Measurements from ENCODE around the gene FAM149A. TPM values are rescaled to one million over a fixed set of nuclear protein-coding genes. Genes with fewer than 3 reads are reported as not detected.

FAM149A gene
- total RNA-seq, 1 donor from 2014 or later: 0.25 TPM

- intact Hi-C loops (cut with micrococcal nuclease): no loop called here
These were observed 47.0 kb downstream of the FAM149A start for GRCh38 chr4:186151499-186151898.

GRCh38 chr4:186158021-186158813 is 53.7 kb downstream of the FAM149A start:
- intact Hi-C loops (cut with micrococcal nuclease): no loop called here

DNA sequence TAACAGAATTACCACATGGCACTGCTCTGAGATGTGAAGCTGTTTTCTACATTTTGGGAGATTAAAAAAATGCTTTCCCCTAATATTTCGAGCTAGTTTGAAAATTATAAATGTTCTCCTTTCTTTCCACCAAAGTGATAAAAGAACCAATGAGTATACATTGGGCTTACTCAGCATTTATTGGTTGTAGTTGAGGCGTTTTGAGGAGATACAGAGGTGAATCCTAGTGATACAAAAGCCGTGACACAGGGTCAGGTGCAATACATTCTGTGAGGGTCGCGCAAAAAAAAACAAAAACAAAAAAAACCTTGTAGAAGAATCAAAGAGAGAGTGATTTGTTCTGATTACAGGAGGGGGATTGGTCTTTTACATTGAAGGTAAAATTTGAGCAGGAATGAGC is 54.5 kb downstream of the FAM149A start:
- intact Hi-C loops (cut with micrococcal nuclease): no loop called here

GRCh38 chr4:186159613-186160012 is 55.1 kb downstream of the FAM149A start:
- intact Hi-C loops (cut with micrococcal nuclease): no loop called here

GRCh38 chr4:186161138-186161537 is 56.6 kb downstream of the FAM149A start:
- intact Hi-C loops (cut with micrococcal nuclease): loop anchor here (1.0 kb wide), 1 partner anchor 30 kb away; the partner anchor contains the start of gene CYP4V2

DNA sequence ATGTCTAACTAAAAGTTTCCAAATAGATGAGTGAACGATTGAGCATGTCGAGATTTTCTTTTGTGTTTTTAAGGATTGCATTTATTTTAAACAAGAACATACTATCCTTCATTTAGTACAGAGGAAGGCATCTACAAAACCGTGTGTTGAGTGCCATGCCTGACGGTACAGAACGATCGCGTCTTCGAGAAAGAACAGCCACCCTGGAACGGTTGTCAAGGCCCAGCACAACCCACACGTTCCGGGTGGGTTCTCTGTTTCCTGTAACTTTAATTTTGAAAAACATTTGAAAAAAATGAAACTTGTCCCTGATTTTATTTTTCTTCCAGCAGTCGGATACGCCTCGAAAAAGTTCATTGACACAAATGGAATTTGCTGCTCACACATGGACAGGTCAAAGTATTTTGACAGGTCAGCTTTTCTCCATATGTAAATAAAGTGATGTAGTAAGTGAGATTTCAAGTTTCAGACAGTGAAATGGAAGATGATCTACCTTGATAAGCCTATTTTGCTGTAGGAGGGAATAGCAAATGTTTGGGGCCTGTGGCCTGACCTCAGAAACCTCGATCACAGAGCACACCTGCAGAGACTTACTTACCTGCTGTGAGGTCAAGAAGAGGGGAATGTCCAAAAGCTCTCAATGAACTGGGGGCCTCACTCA is 62.5 kb downstream of the FAM149A start:
- intact Hi-C loops (cut with micrococcal nuclease): no loop called here

- intact Hi-C loops (cut with micrococcal nuclease): no loop called here
These were observed 63.1 kb downstream of the FAM149A start for GRCh38 chr4:186167605-186168004.

GRCh38 chr4:186168750-186169149 is 64.2 kb downstream of the FAM149A start:
- intact Hi-C loops (cut with micrococcal nuclease): no loop called here

DNA sequence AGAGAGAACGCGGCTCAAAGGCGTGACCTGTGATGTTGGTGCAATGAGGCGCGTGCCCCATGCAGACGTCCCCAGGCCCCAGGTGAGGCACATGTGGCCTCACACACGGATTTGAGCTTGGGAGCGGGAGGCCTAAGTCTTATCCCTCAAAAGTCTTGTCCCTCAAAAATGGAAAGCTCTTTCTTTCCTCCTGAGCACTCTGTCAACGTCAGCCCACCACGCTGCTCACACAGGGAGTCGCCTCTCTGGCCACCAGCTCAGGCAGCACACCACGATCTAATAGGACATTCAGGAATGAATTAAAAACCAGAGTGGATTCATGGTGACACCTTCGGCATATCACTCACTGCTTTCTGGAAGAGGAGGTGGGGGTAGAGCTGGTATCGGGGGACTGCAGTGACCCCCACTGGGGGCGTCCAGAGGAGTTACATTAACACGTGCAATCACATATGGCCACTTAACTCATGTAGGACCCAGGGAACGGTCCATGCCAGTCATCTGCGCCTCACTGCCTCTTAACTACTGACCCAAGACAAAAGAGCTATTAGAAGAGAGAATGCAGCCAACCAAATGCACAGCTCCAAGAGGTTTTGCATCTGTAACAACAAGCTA is 64.9 kb downstream of the FAM149A start:
- intact Hi-C loops (cut with micrococcal nuclease): no loop called here

DNA sequence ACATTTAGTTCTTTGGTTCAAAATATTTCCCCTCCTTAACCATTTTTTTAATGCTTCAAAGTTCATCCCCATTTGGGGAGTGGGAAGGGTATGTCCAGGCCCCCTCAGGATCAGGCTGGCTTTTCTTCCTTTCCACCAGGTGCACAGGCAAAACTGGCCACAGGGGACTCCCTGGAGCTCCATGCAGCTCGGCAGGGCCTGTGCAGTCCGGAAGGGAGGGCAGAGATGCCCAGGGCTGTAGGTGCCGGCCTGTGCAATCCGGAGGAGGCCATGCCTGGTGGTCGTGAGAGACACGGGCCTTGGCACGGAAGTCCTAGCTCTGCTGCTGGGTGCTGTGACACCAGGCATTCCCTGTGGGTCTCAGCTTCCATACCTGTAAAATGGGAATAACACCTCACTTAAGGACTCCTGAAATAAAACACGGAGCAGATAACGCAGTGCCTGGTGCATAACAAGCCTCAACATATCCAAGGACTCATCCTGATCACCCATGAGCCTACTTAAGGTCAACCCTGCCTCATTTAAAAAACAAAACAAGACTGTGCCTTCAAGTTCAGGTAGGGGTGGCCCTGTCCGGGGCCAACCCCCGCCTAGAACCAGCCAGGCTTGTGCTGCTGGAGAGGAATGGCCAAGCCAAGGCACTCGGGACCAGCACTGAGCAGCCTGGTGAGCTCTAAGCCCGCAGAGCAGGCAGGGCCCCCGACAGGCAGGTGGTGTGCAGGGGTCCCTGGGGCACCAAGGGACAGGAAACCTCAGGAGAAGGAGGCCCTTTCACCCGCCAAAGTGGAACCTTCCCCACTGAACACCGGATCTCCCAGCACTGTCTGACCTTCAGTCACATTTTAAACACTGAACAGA is 65.7 kb downstream of the FAM149A start:
- intact Hi-C loops (cut with micrococcal nuclease): no loop called here

DNA sequence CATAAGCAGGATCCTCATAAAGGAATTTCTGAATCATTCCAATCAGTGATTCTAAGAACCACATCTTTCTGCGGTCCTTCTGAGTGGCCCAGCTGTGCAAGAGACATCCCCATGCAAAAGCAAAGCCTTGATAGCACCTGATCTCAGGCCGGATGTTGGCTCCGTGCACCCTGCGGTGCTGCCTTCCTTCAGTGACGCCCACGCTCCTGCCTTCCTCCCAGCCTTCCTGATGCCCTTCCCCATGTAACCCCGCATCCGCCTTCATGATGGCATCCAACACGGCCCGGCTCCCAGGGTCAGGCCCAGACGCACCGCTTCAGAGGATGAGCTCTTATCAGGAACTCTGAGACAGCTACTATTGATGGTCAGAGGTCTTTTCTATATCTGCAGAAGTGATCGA is 66.5 kb downstream of the FAM149A start:
- intact Hi-C loops (cut with micrococcal nuclease): no loop called here

DNA sequence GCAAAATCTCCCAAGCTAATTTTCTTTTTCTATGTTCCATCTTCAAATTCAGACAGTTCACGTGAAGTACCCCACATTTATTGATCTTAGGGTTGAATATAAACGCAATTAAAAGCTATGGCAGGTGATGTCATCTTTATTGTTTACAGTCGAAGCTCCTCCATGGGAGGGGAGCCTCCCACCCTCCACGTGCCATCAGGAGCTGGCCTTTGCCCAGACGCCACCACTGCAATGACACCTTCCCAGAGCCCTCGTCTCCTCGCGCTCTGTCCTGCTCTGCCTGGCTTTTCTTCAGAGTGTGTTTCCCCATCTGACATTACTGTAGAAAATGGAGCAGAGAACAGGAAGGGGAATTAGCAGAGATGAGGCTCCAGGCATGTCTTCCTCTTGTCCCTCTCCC is 68.0 kb downstream of the FAM149A start:
- intact Hi-C loops (cut with micrococcal nuclease): no loop called here

DNA sequence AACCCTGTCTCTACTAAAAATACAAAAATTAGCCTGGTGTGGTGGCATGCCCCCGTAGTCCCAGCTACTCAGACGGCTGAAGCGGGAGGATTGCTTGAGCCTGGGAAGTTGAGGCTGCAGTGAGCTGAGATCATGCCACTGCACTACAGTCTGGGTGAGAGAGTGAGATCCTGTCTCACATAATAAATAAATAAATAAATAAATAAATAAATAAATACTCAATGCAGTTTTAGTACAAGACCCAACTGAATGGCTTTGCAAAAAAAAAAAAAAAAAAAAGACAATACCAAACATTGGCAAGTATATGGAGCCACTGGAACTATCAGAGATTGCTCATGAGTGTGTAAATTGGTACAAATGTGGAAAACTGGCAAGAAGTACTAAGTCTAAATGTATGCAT is 83.6 kb downstream of the FAM149A start:
- intact Hi-C loops (cut with micrococcal nuclease): no loop called here

- intact Hi-C loops (cut with micrococcal nuclease): loop anchor here (2.0 to 10.0 kb wide), 5 partner anchors 45 to 1955 kb away; partner anchors contain the start of genes IRF2 and TLR3
These were observed 85.2 kb downstream of the FAM149A start for GRCh38 chr4:186189656-186190055.

DNA sequence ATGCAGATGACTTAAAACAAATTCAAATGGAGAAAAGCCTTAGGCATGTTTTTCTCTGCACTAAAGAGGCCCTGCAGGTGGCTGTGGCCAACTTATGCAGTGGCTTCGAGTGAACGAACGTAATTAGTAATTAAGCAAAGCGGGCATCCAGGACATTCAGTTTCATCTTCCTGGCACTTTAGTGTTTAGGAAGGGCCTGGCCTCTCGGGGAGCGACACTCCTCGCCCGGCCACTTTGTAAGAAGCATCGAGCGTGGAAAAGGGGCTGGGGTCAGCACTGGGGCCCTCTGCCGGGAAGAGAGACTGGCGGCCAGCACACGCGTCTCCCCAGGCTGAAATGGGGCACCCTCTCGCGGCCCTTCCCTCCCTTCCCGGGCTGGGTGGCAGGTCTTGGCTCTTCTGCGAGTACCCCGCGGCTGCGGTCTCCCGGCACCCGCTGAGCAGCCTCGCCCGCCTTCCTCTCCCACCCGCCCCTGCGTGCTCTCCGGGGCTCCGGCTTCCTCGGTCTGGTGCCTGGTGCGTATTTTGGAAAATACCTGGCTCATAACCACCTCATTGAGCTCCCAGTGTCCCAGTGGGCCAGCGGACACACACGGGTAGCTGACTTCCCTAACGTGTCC is 86.2 kb downstream of the FAM149A start:
- intact Hi-C loops (cut with micrococcal nuclease): loop anchor here (1.0 to 10.0 kb wide), 7 partner anchors 29 to 1956 kb away; partner anchors contain the start of genes ANKRD37, IRF2 and TLR3

DNA sequence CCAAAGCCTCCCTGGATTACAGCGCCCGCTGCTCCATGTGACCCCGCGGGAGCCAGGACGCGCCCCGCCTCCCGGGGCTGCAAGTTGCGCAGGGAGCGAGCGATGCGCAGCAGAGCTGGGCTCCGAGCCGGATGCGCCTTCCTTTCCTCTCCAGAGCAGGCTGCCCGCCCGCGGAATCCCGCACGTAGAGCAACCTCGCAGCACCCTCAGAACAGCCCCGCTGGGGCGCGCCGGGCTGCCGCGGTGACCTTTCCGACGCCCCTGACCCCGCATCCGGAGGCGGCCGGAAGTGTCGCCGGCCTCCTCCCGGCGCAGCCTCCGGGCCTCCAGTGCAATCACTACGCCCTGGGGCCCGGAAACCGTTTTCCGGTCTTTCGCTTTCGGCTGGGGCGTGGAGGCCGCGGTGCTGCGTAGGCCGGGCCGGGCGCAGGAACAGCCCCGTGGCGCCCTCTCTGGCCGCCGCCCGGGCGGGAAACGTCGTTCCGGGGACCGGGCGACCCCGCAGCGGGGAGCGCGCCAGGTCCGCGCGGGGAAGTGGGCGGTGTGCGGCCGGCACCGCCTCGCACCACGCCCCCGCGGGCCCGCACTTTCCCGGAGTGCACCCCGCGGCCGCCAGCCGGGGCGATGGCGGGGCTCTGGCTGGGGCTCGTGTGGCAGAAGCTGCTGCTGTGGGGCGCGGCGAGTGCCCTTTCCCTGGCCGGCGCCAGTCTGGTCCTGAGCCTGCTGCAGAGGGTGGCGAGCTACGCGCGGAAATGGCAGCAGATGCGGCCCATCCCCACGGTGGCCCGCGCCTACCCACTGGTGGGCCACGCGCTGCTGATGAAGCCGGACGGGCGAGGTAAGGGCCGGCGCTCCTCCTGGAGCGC is 86.9 kb downstream of the FAM149A start, which contains the start of gene CYP4V2:
Gene CYP4V2 (plus strand): TSS at position 368 of the 866 bp plus-strand sequence. CDS start 257 bp downstream, at position 625.
- intact Hi-C loops (cut with micrococcal nuclease): loop anchor here (1.0 to 10.0 kb wide), 7 partner anchors 30 to 1957 kb away; partner anchors contain the start of genes ANKRD37, IRF2 and TLR3

- intact Hi-C loops (cut with micrococcal nuclease): loop anchor here (5.0 to 10.0 kb wide), 4 partner anchors 47 to 1957 kb away; partner anchors contain the start of genes IRF2 and TLR3
These were observed 87.6 kb downstream of the FAM149A start for GRCh38 chr4:186192066-186192612.

- intact Hi-C loops (cut with micrococcal nuclease): loop anchor here (5.0 to 10.0 kb wide), 4 partner anchors 49 to 1959 kb away; partner anchors contain the start of genes IRF2 and TLR3
These were observed 89.3 kb downstream of the FAM149A start for GRCh38 chr4:186193851-186194250.

DNA sequence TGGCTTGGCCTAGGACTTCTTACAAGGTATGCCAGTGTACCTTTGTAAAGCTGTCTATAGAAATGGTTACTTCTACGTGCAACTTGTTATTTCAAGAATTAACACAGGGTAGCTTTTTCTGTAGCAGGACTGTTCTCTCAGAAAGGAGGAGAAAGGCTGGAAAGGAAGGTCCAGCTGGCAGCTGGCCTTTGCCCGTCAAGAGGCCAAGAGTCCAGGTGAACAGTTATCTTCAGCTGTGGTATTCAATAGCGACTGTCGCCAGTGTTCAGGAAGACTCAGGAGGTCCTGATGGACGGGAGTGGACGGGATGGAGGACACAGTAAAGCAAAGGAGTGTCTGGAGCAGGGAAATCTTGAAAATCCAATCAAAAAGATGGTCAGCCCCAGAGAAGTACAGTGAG is 91.6 kb downstream of the FAM149A start:
- intact Hi-C loops (cut with micrococcal nuclease): loop anchor here (10.0 kb wide), 2 partner anchors 51 to 1961 kb away; no protein-coding TSS in a partner anchor
